ENCODE data around the gene COX20.
"Not testable (repeated sequence)": the region's sequence is repeated elsewhere in the genome, so short reads cannot be mapped to it uniquely, and the experiment has no call there.

The COX20 gene

DNA sequence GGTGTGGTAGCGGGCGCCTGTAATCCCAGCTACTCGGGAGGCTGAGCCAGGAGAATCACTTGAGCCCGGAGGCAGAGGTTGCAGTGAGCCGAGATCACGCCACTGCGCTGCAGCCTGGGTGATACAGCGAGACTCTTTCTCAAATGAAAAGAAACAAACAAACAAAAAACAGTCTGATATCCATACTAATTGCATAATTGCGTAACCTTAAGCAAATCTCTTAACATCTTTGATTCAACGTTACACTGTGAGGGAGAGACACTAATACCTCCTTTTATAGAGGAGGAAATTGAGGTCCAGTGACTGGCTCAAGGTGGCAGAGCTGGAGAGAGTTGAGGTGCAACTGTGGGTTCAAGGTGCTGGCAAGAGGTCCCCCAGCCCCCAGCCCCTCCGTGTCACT, 12.6 kb upstream of the COX20 start:
- no peak for DNase-seq (ENCODE audit: low read depth, low spot score)

DNA sequence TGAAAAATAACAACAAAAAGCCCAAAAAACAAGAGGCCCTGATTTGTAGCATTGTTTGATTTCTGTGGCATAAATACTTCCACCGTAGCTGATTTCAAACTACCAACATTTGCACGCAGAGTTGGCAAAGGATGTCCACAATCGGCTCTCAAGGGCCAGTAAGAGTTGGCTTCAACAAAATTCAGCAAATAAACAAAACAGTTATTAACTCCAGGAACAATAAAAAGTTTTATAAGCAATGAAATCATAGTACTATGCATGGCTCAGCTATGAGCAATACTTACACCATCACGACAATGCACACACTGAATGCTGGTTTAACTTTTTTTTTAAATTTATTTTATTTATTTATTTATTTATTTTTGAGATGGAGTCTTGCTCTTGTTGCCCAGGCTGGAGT, 8.7 kb upstream of the COX20 start:
- no peak for DNase-seq (ENCODE audit: low read depth, low spot score)

DNA sequence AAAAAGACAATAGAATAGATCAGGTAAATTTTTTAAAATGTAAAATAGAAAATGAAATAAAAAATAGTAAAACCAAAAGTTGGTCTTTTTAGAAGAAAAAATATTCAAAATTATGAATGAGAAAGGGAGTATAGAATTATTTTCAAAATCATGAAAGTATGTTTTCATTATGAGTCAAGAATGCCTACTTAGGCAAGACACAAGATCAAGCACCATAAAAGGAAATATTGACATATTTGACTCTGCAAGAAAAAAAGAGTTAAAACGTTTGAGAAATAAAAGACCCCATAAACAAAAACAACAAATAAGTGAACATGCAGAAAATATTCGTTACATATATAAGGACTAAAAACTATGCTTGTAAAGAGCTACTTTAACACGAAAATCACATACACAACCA, 4.8 kb upstream of the COX20 start:
- DNase-seq (ENCODE audit: low read depth, low spot score), result no peak

DNA sequence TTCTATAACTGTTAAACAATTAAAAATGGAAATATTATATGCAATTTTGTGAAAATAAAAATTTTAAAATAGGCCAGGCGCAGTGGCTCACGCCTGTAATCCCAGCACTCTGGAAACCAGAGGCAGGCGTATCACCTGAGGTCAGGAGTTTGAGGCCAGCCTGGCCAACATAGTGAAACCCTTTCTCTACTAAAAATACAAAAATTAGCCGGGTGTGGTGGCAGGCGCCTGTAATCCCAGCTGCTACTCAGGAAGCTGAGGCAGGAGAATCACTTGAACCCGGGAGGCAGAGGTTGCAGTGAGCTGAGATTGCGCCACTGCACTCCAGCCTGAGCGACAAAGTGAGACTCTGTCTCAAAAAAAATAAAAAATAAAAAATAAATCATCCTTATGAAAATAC, 2.2 kb upstream of the COX20 start:
- not testable (repeated sequence) for DNase-seq (ENCODE audit: low read depth, low spot score)

DNA sequence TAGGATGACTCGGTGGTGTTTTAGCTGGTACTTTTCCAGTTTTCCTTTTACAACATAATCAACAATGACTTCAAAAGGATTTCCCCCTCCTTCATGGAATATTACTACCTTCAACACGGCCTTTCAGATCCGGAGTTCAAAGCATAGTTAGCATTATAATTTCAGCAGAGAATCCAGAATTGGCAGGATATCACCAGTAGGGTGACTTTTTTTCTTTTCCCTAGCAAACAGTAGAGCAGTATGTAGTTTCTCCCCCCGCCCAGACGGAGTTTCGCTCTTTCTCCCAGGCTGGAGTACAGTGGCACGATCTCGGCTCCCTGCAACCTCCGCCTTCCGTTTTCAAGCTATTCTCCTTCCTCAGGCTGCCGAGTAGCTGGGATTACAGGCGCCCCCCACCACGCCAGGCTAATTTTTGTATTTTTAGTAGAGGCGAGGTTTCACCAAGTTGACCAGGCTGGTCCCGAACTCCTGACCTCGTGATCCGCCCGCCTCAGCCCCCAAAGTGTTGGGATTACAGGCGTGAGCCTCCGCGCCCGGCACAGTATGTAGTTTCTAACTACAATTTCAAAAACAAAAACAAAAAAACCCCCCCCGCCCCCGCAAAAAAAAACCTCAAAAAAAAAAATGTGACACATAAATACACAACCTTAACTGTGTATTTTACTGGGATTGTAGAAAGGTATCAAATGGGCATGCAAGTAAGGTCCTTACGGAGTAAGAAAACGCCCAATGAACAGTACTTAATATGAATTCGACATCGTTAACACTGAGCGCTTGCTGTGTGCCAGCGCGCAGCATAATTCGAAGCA, 1.5 kb upstream of the COX20 start:
- no peak for DNase-seq (ENCODE audit: low read depth, low spot score)

DNA sequence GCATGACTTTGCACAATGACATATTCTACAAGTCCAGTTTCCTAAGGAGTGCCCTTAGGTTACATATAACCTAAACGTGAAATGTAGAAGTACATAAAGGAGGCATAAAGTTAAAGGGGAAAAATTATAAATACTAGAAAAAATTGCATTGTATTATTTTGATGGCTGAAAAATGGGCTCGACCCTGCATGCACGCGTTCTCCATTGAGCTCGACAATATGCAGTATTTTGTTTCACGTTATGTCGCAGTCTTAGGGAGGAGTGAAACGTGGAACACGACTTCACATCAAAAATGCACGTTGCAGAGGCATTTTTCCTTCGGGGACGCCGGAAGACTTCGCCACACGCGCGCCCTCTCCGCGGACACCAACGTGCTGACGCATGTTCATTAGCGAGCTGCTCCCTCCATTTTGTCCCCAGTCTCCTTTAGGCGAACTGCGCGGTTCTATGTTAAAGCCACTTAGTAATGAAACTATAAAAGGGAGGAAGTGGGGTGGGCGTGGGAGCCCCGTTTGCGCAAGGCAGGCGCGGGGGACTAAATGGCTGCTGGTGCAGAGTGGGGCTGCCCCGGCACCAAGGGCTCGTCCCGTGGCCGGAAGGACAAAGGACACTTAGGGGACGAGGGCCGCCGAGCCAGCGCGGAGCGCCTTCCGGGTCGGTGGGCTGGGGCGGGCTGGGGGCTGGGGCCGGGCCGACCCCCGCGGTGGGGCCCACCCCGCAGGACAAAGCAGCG, 749 bp upstream of the COX20 start:
- DNase-seq (ENCODE audit: low read depth, low spot score), result peak; percentile 65

DNA sequence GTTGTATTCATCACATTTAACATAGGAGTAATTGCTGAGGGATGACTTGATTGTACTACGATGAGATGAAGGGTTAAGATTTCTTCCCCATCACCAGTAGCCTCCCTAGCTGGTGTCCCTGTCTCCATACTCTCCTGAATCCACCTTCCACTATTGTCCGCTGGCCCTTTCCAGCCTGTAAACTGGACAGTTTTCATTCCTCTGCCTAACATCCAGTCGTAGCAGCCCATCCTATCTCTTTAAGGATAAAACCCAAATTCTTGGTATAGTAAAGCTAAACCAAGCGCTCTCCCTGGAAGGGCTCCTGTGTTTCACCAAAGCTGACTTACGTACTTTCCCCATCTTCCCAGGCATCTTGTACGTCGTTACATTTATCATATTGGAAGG, 670 bp downstream of the COX20 start:
- no peak for DNase-seq (ENCODE audit: low read depth, low spot score)

DNA sequence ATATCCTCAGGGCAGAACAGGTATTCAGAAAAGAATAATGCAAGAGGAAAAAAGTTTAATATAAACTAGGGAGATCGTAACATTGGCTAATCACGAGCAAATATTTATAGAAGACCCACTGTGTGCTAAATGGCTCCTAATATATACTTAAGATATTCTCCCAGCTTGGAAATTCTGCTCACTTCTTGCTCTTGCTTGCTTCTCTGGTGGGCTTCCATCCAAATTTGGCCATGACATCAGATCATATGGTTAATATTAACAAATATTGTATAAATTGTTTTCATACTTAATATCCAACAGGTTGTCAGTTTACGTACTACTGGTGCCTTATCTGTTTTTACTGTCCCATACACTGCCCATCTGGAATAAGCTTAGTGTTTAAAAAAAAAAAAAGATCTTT, 1.1 kb downstream of the COX20 start:
- DNase-seq (ENCODE audit: low read depth, low spot score), result no peak

DNA sequence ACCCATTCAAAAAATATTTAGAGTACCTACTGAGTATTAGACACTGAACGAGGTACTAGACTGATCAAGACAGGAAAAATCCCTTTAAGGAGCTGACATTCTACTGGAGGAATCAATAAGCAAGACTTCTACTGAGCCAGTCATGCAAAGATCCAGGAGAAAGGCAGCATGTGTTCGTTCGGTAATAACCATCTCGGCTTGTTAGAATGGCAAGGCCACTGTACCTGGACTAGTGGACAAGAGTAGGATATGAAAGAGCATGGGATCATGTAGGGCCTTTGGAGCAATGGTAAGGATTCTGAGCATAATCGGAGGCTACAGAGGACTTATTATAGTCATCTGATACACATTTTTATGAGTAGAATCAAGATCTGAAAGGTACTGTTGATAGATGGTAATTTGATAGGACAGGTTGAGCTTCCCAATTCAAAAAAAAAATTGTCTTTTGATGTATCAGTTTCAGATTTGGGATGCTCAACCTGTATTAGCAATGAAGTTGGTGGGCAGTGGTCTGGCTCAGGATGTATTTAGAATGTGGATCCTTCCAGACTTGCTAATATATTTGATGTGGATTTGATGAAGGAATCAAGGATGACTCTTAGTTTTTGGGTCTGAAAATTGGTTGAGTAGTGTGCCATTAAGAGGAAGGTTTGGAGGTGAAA, 2.3 kb downstream of the COX20 start:
- DNase-seq (ENCODE audit: low read depth, low spot score), result no peak

DNA sequence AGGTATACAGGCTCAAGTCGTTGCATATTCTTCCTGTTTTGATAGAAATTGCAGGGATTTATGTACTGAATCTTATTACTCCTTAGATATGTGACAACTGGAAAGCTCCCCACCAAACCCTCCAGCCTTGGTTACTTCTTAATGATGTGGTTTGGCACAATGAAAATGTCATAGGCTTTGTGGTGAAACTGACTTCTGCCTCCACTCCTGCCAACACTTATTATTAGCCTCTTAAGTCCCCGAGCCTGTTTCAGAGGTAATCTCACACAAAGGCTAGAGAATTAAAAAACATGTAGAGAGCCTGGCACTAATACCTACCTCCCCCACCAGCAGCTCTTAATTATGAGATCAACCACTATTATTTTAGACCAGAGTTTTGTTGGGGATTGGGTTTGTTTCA, 4.2 kb downstream of the COX20 start:
- no peak for DNase-seq (ENCODE audit: low read depth, low spot score)

DNA sequence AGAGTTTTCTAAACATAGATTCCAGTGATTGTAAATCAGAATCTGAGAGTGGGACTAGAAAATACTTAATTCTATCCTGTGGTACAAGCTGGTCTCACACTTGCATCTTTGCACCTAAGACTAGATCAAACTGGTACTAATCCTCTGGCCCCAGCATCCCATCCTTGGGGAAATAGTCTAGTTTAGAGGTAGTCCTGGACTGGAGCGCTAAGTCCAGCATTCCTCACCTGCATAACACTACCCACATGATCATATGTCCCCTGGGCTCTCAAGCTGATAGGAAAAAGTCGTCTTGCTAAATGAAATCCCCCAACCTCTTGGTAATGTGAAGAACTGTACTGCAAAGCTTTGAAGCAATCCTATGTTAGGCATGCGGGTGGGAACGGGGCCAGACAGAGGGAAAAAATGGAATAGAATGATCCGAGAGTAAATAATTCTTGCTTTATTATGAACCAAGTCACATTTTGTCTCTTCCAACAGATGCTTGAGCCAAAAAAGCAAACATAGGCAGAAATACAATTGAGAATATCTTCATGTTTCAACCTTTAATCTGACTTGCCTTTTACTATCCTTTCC, 4.8 kb downstream of the COX20 start:
- no peak for DNase-seq (ENCODE audit: low read depth, low spot score)

DNA sequence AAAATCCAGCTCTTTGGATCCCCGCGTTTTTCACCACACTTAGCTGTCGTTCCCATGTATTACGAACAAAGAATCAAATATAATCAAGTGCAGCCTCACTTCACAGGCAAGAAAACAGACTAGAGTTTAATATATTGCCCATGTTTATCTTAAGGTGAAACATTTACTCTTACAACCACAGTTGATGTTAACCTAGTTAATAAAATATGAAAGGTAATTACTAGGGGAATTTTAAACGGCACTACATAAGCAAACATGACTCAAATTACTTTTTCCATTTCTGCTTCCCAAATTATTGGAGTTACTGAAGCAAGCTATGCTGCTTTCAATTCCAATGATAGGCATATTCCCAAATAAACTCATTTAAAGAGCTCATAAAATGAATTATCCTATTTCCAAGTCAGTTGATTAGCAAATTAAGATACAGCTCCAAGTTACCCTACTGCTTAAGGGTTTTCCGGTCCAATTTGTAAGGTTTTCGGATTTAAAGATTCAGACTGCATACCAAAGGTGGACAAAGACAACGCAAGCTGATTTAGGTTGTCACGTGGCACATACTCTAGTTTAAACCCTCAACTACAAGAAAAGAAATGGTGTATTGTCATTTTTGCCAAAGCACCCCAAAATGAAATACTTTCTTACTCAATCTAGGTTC, 5.9 kb downstream of the COX20 start:
- no peak for DNase-seq (ENCODE audit: low read depth, low spot score)

DNA sequence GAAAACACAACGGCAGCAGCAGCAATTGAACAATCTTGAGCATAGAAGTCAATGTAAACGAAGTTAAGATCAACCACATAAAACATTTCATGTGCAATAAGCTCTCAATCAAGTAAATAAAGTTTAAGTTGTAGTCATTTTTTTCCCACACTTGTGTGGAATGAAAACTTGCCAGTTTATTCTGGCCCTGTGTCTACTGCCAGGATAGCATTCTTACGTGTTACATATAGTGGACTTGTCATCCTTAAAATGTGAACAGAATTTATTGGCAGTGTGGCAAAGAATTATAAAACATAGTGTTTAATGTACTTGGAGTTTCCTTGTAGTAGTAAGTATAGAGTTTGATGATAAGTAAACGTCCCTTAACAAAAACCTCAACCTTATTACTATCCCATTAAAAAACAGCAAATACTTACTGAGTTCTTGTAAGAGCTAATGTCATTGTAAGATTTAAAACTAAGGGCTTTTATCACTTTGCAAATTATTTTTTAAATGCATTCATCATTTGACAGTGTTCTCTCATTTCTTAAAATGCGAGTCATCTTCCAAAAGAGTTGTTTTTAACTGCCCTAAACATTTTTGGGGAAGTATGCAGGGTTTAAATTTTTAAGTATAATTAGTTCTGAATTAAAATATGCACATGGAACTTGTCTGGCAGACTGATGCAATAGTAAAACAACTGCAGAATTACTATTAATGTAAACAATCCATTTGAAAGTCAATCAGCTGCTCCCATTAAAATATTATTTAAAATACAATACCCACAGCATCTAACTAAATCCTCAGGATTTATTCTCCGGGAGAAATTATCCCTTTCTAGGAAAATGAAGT, 7.9 kb downstream of the COX20 start:
- no peak for DNase-seq (ENCODE audit: low read depth, low spot score)

DNA sequence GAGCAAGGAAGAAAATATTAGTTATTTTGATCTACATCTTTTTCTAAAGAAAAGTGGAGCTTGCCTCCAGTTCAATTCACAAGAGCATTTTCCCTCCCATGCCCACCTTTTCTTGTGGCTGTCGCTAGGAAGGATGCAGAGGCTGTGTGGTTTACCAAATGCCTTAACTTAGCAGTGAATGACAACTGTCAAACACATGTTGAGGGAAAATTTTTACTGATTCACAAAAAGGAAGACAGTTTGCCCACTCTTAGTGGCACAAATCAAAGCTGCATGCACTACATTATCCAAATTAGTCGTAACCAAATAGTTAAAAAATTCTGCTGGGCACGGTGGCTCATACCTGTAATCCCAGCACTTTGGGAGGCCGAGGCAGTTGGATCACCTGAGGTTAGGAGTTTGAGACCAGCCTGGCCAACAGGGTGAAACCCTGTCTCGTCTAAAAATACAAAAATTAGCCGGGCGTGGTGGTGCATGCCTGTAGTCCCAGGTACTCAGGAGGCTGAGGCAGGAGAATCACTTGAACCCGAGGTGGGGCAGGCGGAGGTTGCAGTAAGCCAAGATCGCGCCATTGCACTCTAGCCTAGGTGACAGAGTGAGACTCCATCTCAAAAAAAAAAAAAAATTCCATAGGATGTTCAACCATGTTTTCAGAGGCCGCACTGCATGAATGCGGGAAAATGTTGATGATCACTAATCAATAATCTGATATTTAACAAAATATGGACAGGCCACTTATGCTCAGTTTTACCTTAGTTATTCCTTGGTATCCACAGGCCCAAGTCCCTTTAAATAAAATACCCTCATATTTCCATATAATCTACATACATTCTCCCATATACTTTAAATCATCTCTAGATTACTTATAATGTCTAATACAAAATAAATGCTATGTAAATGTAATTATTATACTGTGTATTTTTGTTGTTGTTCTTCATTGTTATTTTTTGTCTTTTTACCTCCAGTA, 9.0 kb downstream of the COX20 start:
- no peak for DNase-seq (ENCODE audit: low read depth, low spot score)

DNA sequence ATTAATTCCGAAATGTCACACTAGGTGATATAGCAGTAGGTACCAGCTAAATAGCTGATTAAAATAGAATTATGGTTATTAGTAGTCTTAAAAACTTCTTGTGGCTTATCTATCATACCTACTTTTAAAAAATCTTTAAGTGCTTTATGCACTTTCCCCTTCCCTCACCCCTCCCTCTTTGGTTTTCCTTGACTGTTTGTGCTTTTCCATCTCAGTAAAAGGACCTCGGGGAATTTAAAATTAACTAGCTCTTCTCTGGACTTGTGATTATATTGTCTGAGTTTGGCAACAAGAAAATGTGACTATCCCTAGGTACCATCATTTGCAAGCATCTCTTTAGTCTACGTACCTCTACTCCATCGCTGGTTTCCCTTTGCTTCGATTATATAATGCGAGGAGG, 11.2 kb downstream of the COX20 start:
- DNase-seq (ENCODE audit: low read depth, low spot score), result no peak

DNA sequence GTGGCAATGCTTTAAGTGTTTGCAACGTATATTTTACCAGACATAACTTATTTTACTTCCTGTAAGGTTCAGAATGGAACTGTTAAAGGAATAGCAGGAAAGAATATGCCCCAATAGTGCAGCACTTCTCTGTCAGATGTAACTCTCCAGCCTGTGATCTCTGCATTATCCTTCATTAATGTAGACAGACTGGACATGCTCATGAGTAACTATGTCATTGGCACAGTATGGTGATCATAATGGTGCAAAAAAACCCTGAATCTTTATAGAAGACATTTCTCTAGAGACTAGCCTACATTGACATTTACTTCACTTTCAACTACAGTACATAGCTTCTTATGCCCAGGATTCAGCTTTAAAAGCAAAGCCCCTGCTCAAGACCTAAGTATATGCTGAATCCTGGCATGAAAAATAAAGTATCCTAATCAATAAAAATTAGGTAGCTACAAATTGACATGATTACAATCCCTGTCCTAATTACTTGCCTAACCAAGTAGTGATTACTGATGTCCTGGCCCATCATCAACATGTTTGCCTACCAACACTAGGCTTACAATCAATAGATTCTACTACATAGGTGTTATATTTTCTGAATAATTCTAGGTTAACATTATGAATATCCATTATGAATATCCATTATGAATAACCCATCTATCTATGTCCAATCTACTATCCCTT, 13.9 kb downstream of the COX20 start:
- DNase-seq (ENCODE audit: low read depth, low spot score), result no peak

DNA sequence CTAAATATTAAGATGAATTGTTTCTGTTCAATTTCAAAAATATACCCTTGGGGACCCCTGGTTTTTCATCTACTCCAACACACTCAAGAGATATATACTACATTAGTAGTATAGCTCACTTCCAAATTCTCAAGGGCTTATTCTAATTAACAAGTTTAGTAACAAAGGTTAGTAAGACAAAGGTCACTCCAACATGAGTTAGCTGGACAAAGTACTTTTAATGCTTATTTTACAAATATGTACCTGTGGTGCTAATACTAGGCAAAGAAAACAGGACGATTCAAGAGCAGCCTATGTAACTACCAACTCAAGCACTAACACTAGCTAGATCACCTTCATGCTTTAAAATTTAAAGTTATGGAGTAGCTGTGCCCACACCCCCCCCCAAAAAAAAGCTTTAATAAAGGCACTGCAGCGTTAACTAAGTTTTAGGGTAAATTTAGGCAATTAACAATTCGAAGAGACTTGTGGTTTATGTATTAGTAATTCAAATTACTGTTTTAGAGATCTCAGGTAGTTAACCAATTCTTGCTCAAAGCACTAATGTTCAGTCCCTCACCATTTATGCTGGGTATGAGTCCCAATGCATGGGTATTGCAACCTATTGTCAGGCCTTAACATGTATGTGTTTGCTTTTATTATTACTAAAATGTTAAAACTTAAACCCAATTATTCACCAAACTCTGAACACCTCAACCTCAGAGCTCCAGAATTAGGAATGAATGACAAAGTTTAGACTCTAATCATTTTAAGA, 14.8 kb downstream of the COX20 start:
- no peak for DNase-seq (ENCODE audit: low read depth, low spot score)

DNA sequence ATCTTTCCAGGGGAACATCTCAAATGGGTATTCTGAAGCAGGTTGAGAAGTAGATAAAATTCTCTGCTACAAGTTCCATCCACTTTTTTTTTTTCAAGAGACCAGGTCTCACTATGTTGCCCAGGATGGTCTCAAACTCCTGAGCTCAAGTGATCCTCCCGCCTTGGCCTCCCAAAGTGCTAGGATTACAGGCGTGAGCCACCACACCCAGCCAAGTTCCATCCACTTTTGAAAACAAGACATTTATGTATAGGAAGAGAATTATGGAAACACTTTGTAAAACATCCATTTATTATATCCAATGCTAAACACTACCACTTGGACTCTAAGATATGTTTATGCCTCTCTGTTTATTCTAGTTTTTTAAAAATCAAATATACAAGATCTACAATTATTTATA, 15.4 kb downstream of the COX20 start:
- DNase-seq (ENCODE audit: low read depth, low spot score), result no peak
